ENCODE measurements around the gene CDK9. TPM values are rescaled to one million over a fixed set of nuclear protein-coding genes. Genes with fewer than 3 reads are reported as not detected.
"Not testable (repeated sequence)": the region's sequence is repeated elsewhere in the genome, so short reads cannot be mapped to it uniquely, and the experiment has no call there.

The CDK9 gene
- total RNA-seq, 1 experiment from 2014 or later, result 48.7 TPM

GRCh38 chr9:127833555-127833954 lies 47.7 kb downstream of the CDK9 start:
- in situ Hi-C loops (cut with HindIII; ENCODE audit: low pct_unique_long_range_greater_than_20kb, low sequenced_read_pairs) (no loop called here), intact Hi-C loops (cut with micrococcal nuclease; ENCODE audit: unreplicated experiment) (no loop called here)
- H3K4me3 ChIP-seq (ENCODE audit: low read depth in 2 of 2, low read length in 2 of 2), result no peak overlapping the region
- H3K27me3 ChIP-seq (ENCODE audit: control insufficient read depth, insufficient read depth, low read length), result no peaks in the 10 kb centered on the region
- peaks cover 4% of the 10 kb centered on the region; the same call in 1 of the 2 replicates for H3K4me1 ChIP-seq (ENCODE audit: control insufficient read depth, insufficient read depth, low read length)
- H3K36me3 ChIP-seq (ENCODE audit: control insufficient read depth, insufficient read depth, low read length), result no peaks in the 10 kb centered on the region
- ATAC-seq (no peak), DNase-seq (ENCODE audit: low read depth, low spot score) (no peak)
- H3K27ac ChIP-seq (ENCODE audit: low read length), result no peak overlapping the region
- H3K9me3 ChIP-seq (ENCODE audit: control insufficient read depth, insufficient read depth, low read depth, low read length), result no peaks in the 10 kb centered on the region
- no peak for TF ChIP-seq POLR2AphosphoS5 (IDR thresholded peaks at IDR 0.05; ENCODE audit: low read depth, low read length)
- no peak for TF ChIP-seq SIN3A (IDR thresholded peaks at IDR 0.05; ENCODE audit: borderline replicate concordance, insufficient read depth, low read depth, low read length)
- no peak for TF ChIP-seq TCF7L2 (IDR thresholded peaks at IDR 0.05; ENCODE audit: low read depth, low read length)
- TF ChIP-seq, protein P1, sequence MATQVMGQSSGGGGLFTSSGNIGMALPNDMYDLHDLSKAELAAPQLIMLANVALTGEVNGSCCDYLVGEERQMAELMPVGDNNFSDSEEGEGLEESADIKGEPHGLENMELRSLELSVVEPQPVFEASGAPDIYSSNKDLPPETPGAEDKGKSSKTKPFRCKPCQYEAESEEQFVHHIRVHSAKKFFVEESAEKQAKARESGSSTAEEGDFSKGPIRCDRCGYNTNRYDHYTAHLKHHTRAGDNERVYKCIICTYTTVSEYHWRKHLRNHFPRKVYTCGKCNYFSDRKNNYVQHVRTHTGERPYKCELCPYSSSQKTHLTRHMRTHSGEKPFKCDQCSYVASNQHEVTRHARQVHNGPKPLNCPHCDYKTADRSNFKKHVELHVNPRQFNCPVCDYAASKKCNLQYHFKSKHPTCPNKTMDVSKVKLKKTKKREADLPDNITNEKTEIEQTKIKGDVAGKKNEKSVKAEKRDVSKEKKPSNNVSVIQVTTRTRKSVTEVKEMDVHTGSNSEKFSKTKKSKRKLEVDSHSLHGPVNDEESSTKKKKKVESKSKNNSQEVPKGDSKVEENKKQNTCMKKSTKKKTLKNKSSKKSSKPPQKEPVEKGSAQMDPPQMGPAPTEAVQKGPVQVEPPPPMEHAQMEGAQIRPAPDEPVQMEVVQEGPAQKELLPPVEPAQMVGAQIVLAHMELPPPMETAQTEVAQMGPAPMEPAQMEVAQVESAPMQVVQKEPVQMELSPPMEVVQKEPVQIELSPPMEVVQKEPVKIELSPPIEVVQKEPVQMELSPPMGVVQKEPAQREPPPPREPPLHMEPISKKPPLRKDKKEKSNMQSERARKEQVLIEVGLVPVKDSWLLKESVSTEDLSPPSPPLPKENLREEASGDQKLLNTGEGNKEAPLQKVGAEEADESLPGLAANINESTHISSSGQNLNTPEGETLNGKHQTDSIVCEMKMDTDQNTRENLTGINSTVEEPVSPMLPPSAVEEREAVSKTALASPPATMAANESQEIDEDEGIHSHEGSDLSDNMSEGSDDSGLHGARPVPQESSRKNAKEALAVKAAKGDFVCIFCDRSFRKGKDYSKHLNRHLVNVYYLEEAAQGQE (IDR thresholded peaks at IDR 0.05; ENCODE audit: insufficient read depth in 1 of 2, low read depth in 2 of 2, low read length in 1 of 2), result no peak
- TF ChIP-seq, protein P2, sequence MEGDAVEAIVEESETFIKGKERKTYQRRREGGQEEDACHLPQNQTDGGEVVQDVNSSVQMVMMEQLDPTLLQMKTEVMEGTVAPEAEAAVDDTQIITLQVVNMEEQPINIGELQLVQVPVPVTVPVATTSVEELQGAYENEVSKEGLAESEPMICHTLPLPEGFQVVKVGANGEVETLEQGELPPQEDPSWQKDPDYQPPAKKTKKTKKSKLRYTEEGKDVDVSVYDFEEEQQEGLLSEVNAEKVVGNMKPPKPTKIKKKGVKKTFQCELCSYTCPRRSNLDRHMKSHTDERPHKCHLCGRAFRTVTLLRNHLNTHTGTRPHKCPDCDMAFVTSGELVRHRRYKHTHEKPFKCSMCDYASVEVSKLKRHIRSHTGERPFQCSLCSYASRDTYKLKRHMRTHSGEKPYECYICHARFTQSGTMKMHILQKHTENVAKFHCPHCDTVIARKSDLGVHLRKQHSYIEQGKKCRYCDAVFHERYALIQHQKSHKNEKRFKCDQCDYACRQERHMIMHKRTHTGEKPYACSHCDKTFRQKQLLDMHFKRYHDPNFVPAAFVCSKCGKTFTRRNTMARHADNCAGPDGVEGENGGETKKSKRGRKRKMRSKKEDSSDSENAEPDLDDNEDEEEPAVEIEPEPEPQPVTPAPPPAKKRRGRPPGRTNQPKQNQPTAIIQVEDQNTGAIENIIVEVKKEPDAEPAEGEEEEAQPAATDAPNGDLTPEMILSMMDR (IDR thresholded peaks at IDR 0.05), result no peak
- POLR2A ChIA-PET, result no interaction called here
- BruUV-seq (replicated peaks), result no TSS peak
- CTCF ChIA-PET, result no interaction called here

- Histone ChIP-seq H3K4me1 (ENCODE audit: control insufficient read depth, insufficient read depth, low read length) (peaks cover 4% of the 10 kb centered on the region; the same call in 1 of the 2 replicates), H3K27me3 (ENCODE audit: control insufficient read depth, insufficient read depth, low read length) (no peaks in the 10 kb centered on the region), H3K27ac (ENCODE audit: low read length) (no peak overlapping the region), H3K36me3 (ENCODE audit: control insufficient read depth, insufficient read depth, low read length) (no peaks in the 10 kb centered on the region), H3K9me3 (ENCODE audit: control insufficient read depth, insufficient read depth, low read depth, low read length) (no peaks in the 10 kb centered on the region), H3K4me3 (ENCODE audit: low read depth in 2 of 2, low read length in 2 of 2) (no peak overlapping the region)
- ChIA-PET CTCF (no interaction called here), POLR2A (no interaction called here)
- DNase-seq (ENCODE audit: low read depth, low spot score), result no peak
- in situ Hi-C loops (cut with HindIII; ENCODE audit: low pct_unique_long_range_greater_than_20kb, low sequenced_read_pairs) (no loop called here), intact Hi-C loops (cut with micrococcal nuclease; ENCODE audit: unreplicated experiment) (no loop called here)
- no peak for ATAC-seq
- TF ChIP-seq POLR2AphosphoS5 (IDR thresholded peaks at IDR 0.05; ENCODE audit: low read depth, low read length), result no peak
- TF ChIP-seq SIN3A (IDR thresholded peaks at IDR 0.05; ENCODE audit: borderline replicate concordance, insufficient read depth, low read depth, low read length), result no peak
- TF ChIP-seq, protein P1 (IDR thresholded peaks at IDR 0.05; ENCODE audit: insufficient read depth in 1 of 2, low read depth in 2 of 2, low read length in 1 of 2), result no peak
- no peak for TF ChIP-seq TCF7L2 (IDR thresholded peaks at IDR 0.05; ENCODE audit: low read depth, low read length)
- BruUV-seq (replicated peaks), result no TSS peak
Observed at GRCh38 chr9:127835991-127836516, 50.2 kb downstream of the CDK9 start.

GRCh38 chr9:127836561-127836960 lies 50.7 kb downstream of the CDK9 start:
- DNase-seq (ENCODE audit: low read depth, low spot score); BruUV-seq (replicated peaks); H3K27me3 ChIP-seq (ENCODE audit: control insufficient read depth, insufficient read depth, low read length); intact Hi-C loops (cut with micrococcal nuclease; ENCODE audit: unreplicated experiment); POLR2A ChIA-PET; H3K4me3 ChIP-seq (ENCODE audit: low read depth in 2 of 2, low read length in 2 of 2); H3K36me3 ChIP-seq (ENCODE audit: control insufficient read depth, insufficient read depth, low read length); H3K4me1 ChIP-seq (ENCODE audit: control insufficient read depth, insufficient read depth, low read length); ATAC-seq; in situ Hi-C loops (cut with HindIII; ENCODE audit: low pct_unique_long_range_greater_than_20kb, low sequenced_read_pairs); H3K9me3 ChIP-seq (ENCODE audit: control insufficient read depth, insufficient read depth, low read depth, low read length); CTCF ChIA-PET; H3K27ac ChIP-seq (ENCODE audit: low read length): not testable (repeated sequence)
